Body of pancreas (tissue), 4 donors: Measurements from ENCODE around the gene USP34.
"Not testable (repeated sequence)": the region's sequence is repeated elsewhere in the genome, so short reads cannot be mapped to it uniquely, and the experiment has no call there.

Experiments
- CTCF ChIP-seq, 7 experiments: fragments of 450-650 bp in 4 of 7; fragments of 200-600 bp in 3 of 7; sonication (generic) in 3 of 7; IDR thresholded peaks; one replicate each; pipeline ENCODE4 v1.5.1; 2016 to 2019; ENCODE audit warnings: antibody characterized with exemption in 7 of 7
- POLR2A ChIP-seq, 3 donors: fragments of 450-650 bp; IDR thresholded peaks; one replicate each; pipeline ENCODE4 v1.6.1; 2016; ENCODE audit warnings: antibody characterized with exemption in 3 of 3, mild to moderate bottlenecking in 2 of 3

- not testable (repeated sequence) for TF ChIP-seq CTCF, POLR2A (IDR thresholded peaks at IDR 0.05)
These were observed 322.8 kb downstream of the USP34 start for GRCh38 chr2:61148091-61148490.
